NOMO-1 treated with DMSO at 0.1 percent for 48 hours (cell line): ENCODE data around the gene RHOB.

Source experiments
- DNase-seq: peaks from one replicate; lab custom pipeline; 2025; ENCODE audit not compliant: unreplicated experiment; lab: John Stamatoyannopoulos, UW

RHOB gene

DNA sequence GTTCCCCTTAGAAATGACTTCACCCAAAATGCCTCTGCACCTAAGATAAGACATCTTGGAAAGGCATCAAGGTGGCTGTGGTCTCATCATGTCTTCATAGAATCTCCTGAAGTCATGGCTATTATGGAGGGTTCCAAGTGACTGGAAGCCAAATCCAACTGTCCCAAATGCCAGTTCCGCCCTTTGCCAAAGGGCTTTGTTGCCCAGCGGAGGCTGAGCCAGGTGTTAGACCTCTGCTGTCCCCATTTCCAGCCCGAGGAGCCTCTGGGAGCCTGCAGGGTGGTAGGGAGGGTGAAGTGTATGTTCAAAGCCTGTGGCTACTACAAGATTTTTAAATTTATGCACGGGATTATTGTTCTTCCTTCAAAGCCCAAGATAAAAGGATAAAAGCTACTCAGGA lies 25.7 kb downstream of the RHOB start:
- DNase-seq = no peak

DNA sequence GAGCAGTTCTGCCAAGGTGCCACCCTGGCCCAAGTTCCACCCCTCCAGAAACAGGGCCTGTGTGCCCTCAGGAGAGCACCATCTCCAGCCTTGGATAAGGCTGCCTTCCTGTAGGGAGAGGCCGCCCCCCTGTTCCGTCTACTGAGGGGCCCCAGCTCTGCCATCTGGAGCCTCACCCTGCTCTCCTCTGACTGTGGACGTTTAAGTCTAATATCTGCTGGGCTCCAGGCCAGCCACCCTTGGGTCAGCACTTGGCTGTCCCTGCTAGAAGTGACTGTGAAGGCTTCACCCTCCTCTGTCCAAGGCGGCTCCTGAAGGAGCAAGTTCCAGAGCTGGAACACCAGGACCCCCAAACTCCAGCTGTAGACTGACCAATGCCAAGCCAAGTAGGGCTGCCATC lies 26.3 kb downstream of the RHOB start:
- no peak for DNase-seq

DNA sequence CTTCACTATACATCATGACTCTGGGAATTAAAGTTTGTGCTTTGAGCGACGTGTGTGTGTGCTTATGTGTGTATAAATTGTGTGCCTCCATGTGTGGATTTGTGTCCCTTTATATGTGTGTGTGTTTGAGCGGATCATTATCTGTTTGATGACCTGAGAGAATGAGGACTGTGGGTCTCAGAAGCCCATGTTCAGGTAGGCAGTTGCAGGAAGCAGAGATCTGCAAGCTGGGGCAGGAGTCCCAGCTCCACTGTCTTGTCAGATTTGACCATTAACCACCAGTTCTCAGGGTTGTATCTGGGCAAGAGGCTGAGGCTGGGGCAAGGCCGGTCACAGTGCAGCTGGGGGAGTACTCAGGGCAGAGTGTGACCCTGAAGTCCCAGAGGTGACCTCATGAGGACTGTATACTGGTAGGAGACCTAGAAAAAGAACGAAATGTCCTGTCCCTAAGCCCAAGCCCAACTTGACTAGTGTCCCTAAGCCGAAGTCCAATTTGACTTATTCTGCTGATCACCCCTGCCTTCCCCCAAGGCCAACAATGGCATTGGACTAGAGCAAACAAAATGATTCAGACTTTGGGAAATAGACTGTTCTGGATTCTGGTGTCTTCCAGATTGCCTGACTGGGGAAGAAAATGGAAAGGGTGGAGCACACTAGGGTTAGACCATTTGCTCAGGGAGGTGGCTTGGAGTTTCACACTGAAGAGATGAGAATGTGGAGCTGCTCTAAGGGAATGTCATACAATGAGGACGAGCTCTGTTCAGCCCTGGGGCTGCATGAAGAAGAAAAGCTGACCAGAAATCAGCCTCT lies 28.1 kb downstream of the RHOB start:
- no peak for DNase-seq

- no peak for DNase-seq
Observed at GRCh38 chr2:20475567-20475952, 28.7 kb downstream of the RHOB start.

DNA sequence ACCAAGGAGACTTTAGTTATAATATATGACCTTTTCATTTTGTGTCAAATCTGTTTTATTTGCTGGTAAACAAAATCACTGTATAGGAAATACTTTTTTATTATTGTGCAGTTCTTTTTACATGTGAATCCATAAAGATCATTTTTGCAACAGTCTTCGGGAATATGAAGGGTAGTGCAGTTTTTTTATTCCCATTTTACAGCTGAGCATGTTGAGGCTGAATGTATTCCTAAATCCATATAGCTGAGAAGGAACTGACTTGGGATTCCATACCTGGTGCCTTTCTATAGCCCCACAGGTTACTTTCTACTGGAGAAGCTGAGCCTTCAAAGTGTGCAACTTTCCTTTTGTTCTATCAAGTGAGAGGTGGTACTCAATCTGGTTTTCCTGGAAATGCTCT lies 29.6 kb downstream of the RHOB start:
- DNase-seq = no peak

- DNase-seq = no peak
Observed at GRCh38 chr2:20476950-20477349, 30.1 kb downstream of the RHOB start.

- DNase-seq = no peak
Observed at GRCh38 chr2:20478961-20479360, 32.1 kb downstream of the RHOB start.

DNA sequence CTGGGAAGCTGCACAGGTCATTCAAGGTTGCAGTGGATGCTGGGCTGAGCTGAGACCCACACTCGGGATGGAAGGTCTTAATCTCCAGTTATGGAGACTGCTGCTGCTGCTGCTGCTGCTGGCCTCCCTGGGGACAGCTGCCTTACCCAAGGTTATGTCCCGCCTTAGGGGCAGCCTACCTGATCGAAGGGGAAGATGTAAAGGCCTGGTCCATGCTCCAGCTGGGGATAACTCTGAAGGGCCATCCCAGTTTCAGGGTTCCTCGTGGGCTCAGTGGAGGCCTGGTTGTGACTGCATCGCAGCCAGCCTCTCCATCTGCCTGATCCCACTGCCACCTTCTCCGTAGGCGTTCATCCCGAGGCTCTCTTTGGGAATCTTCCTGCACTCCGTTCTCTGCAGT lies 33.0 kb downstream of the RHOB start:
- no peak for DNase-seq

DNA sequence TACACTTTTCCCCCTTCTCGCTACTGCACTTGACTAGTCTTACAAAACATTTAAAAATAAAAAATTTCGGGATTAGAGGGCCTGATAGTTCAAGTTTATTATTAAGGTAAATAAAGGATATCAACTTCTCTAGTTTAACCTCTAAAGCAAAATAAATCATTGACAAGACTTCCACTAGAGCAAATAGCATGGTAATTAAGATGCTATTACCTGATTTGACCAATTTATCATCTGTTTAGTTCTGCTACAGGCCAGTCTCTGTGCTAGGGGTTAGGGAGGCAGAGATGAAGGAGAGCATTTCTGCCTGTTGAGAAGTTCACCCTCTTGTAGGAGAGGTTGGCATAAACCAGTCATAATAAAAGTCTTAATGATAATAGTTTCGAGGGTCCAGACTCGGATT lies 34.0 kb downstream of the RHOB start:
- DNase-seq = no peak

DNA sequence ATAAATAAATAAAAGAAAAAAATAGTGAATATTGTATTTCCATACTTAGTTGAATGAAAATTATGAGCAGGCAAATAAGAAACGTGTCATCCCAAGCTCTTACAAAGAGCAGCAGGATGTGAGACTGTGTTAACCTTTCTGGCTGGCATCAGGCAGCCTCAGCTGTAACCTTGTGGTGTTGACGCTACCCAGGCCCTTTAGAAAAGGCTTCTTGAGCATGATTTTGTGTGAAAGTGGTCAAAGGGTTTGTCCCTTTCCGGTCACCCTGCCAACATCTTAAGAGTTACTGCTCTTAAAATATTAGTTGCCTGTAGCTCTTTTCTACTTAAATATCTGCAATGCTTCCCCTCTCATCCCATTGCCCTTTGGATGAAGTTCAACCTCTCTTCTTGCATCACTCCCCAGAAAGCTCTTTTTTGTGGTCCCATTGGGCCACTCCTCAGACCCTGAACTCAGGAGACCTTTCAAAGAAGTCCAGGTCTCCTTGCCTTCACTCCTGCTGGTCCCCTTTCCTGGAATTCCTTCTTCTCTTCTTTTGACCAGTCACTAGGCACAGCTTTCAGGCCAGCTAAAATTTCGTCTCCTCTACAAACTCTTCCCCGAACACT lies 35.0 kb downstream of the RHOB start:
- no peak for DNase-seq

DNA sequence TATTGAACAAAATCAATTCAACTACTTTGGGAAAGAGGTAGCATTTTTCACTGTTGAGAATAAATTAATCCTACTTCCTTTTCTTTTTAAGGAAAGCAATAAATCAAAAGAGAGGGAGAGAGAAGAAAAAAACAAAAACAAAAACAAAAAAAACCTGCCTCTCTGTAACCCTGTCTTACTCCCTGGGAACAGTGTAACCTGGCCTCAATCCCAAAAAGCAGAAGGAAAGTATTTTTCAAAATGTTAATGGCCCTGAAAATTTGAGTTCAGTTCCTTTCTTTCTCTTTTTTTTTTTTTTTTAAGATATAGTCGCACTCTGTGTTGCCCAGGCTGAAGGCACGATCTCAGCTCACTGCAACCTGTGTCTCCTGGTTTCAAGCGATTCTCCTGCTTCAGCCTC lies 35.9 kb downstream of the RHOB start:
- DNase-seq = no peak

DNA sequence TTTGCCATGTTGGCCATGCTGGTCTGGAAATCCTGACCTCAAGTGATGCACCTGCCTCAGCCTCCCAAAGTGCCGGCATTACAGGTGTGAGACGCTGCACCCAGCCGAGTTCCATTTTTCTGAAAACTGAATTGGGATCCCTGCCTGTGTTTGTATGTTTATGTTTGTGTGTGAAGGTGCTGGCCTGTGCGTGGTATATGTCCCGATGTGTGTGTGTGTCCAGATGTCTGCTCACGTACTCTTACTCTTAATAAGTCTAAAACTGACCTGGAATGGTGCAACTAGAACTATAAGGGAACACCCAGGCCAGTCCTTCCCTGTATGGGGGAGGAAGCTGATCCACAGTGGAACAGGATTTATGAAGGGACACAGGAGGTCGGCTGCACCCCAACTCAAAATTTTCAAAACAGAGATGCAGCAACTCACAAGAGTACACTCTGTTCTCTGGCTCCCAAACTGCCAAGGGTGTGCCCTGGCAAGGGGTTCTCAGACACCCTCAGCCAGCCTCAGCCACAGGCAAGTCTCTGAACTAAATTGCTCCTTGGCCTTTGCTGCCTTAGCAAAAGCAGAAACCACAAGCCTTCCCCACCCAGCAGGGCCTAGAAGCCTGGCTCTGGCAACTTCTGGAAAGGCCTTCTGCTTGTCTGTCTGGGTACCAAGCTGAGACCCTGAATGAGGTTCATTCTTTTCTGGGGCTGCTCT lies 36.5 kb downstream of the RHOB start:
- no peak for DNase-seq

GRCh38 chr2:20484034-20484617 lies 37.3 kb downstream of the RHOB start:
- DNase-seq = no peak

- DNase-seq = no peak
Observed at GRCh38 chr2:20484810-20485611, 38.1 kb downstream of the RHOB start.

DNA sequence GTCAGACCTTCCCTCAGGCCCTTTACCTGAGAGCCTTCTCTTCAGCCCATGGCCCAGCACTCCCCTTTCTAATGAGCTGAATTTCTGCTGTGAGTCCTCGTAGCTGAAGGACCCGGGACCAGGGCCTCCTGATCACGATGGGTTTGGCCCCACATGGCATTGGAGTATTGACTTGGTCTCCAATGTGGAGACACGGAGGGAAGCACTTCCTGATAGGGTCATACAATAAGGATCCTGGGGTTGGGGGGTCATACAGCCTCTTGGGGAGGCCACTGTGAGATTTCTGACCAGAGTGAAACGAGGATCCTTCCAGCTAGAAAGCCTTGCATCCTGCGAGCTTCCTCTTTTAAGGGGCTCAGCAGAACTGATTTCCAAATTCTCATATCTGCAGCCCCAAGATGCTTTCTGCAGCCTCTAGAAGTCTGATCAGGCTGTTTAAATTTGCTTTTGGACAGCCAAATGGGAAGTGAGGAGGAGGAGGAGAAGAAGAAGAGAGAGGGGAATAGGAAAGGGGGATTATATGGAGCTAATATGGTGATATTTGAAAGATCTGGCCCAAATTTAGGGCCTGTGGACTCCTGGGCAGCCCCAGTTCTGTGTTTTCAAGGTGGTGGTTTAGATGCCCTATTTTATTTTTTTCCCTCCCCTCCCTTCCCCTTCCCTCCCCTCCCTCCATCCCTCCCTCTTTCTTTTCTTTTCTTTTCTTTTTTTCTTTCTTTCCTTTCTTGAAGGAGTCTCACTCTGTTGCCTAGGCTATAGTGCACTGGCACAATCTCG lies 38.9 kb downstream of the RHOB start:
- DNase-seq = no peak

GRCh38 chr2:20486571-20486970 lies 39.7 kb downstream of the RHOB start:
- no peak for DNase-seq

- no peak for DNase-seq
Observed at GRCh38 chr2:20487030-20487391, 40.1 kb downstream of the RHOB start.

DNA sequence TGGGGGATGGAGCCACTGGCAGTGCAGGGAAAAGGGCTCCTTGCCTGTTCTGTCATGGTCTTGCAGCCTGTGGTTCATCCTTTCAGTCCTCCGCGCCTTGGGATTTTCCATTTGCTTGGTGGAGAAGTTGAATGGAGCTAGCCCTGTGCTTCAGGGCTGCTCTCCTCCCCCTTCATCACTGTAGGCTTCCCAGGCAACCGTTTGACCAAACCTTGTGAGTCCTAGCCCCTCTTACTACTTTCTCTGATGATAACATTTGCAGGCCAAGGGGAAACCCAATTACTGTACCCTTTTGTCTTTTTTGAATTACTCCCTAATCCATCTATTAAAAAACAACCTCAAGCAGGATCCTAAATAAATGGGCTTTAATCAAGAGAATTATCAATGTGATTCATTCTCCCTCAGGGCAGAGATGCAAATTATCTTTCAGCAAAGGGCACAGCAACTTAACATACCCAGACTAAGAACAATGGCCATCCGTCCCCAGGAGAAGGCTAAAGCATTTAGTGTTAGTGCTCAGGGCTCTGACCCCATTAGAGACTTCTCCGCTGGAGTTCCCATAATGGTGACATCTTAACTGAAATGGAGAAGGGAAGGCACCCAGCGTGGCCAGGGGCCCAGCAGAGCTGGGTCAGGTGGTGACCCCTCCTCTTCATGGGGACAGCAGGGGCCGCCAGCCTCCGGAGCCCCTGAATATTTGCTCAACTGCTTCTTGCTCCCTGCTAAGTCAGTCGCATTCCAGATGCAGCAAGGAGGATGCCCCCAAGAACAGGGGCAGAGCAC lies 40.7 kb downstream of the RHOB start:
- no peak for DNase-seq

DNA sequence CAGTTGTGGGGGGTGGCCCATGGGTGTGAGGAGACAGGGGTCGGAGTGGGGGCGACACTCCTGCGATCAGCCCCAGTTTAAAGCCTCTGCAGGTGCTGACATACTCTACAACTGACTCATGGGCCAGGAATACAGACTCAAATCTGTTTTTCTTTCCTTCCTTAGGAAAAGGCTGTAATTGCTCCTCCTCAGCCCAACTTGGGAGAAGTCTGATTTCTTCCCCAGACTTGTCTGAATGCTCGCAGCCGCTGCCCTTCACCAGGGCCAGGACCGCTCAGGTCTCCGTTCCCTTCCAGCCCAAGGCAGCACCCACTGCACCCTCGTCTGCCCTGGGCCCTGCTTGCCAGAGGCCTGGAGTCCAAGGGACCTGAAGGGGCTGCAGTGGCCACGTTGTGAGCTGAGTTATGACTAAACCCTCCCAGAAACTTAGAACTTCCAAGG lies 41.3 kb downstream of the RHOB start:
- DNase-seq = no peak

DNA sequence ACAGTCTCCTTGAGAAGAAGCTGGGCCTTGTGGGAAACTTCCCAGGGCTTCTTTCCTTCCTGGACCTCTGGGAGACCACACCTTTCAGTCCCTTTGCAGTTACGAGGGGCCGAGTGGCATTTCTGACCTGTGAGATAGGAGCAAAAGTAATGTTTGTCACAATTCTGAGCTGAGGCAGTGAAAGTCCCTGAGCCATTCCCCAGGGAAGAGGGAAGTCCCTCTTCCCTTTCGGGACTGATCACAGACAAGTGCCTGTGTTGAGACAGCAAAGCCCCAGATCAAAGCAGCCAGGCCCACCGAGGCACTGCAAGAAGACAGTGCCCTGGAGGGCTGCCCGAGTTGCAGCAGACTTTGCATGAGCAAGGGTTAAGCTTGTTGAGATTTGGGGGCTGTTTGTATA lies 41.9 kb downstream of the RHOB start:
- no peak for DNase-seq
